K562 (cell line): ENCODE measurements around the gene CPSF2. TPM values are rescaled to one million over a fixed set of nuclear protein-coding genes. Genes with fewer than 3 reads are reported as not detected.

Experiments used
- ATAC-seq: fragments of 200-7000 bp; cut with Tn5 transposase; 3 replicates; pipeline ENCODE4 v1.9.1; 2020; ENCODE audit warnings: moderate library complexity
- BruUV-seq: library from RNA; stranded (reverse); fragments of 400-500 nt; replicated peaks from 2 replicates; lab custom pipeline; 2021; lab: Mats Ljungman, UMichigan
- CTCF ChIA-PET: fragments of 300-600 bp; formaldehyde crosslinking; extraction: SDS; loops from one replicate; lab custom pipeline; 2021; ENCODE audit warnings: low intra/inter-chr PET ratio; lab: Yijun Ruan, JAX
- POLR2A ChIA-PET: fragments of 300-600, 350-650 bp; sonication (Branson Sonifier 250); formaldehyde crosslinking; extraction: SDS; loops from one replicate; lab custom pipeline; 2021; ENCODE audit warnings: antibody characterized with exemption, inconsistent platforms; lab: Yijun Ruan, JAX
- DNase-seq, 4 experiments: peaks; one replicate each; pipeline versions ENCODE4 v3.0.0 to v3.0.0-alpha.2; 2011 to 2018; ENCODE audit warnings: low spot score in 3 of 4, mixed read lengths in 3 of 4; ENCODE audit errors: extremely low read depth in 1 of 4
- FAIRE-seq: peaks from 2 replicates; lab custom pipeline; 2011; peaks lifted over from hg19 to GRCh38; lab: Jason Lieb, UNC
- H2AFZ ChIP-seq: 2 replicates; pipeline ENCODE4 v1.6.0; 2011; ENCODE audit warnings: low read depth, low read length, control low read depth, inconsistent platforms
- H3K27ac ChIP-seq: fragments of 200-600 bp; 3 replicates; pipeline ENCODE4 v1.8.0; 2011; ENCODE audit warnings: low read depth, mild to moderate bottlenecking, control low read depth, inconsistent platforms, low read length, moderate library complexity, mixed read lengths; ENCODE audit errors: extremely low read depth
- H3K27me3 ChIP-seq, 2 experiments: fragments of 300-600 bp in 1 of 2; 2 replicates in 1 of 2; 3 replicates in 1 of 2; pipeline versions ENCODE4 v1.6.0 to v1.8.0; 2011; ENCODE audit warnings: inconsistent platforms in 2 of 2, low read length in 2 of 2, mild to moderate bottlenecking in 1 of 2, mixed read lengths in 1 of 2, moderate library complexity in 1 of 2; ENCODE audit not compliant: control insufficient read depth in 2 of 2, insufficient read depth in 2 of 2
- H3K36me3 ChIP-seq: fragments of 300-600 bp; 3 replicates; pipeline ENCODE4 v1.8.0; 2011; ENCODE audit warnings: mild to moderate bottlenecking, low read length, inconsistent platforms; ENCODE audit not compliant: control insufficient read depth, insufficient read depth
- H3K4me1 ChIP-seq, 2 experiments: fragments of 200-600 bp in 1 of 2; replicated peaks in 1 of 2; 2 replicates in 1 of 2; 3 replicates in 1 of 2; pipeline versions ENCODE4 v1.5.1 to v1.8.0; 2011; ENCODE audit warnings: inconsistent platforms in 2 of 2, low read length in 2 of 2, mild to moderate bottlenecking in 1 of 2, mixed read lengths in 1 of 2, moderate library complexity in 1 of 2; ENCODE audit not compliant: control insufficient read depth in 2 of 2, insufficient read depth in 2 of 2
- H3K4me2 ChIP-seq: 2 replicates; pipeline ENCODE4 v1.6.1; 2011; ENCODE audit warnings: low read length, control low read depth, inconsistent platforms, mixed read lengths; ENCODE audit not compliant: insufficient read depth
- H3K4me3 ChIP-seq: fragments of 200-600 bp; sonication (generic), shearing (Covaris generic); 2 replicates; pipeline ENCODE4 v1.5.1; 2016; ENCODE audit warnings: control low read depth, inconsistent platforms
- H3K79me2 ChIP-seq: fragments of 200-600 bp; 3 replicates; pipeline ENCODE4 v1.8.0; 2011; ENCODE audit warnings: low read length, inconsistent platforms; ENCODE audit not compliant: control insufficient read depth, insufficient read depth
- H3K9ac ChIP-seq, 2 experiments: 2 replicates each; pipeline versions ENCODE4 v1.6.0 to v1.6.1; 2011; ENCODE audit warnings: low read depth in 2 of 2, low read length in 2 of 2, control low read depth in 1 of 2, inconsistent platforms in 1 of 2, mild to moderate bottlenecking in 1 of 2, mixed read lengths in 1 of 2; ENCODE audit not compliant: insufficient read depth in 1 of 2
- H3K9me1 ChIP-seq: one replicate; pipeline ENCODE4 v1.6.0; 2011; ENCODE audit warnings: inconsistent platforms, mild to moderate bottlenecking, low read length, moderate library complexity; ENCODE audit not compliant: control insufficient read depth, insufficient read depth
- H3K9me3 ChIP-seq: replicated peaks from 2 replicates; pipeline ENCODE4 v1.5.1; 2011; ENCODE audit warnings: low read depth, low read length, inconsistent platforms; ENCODE audit not compliant: control insufficient read depth, insufficient read depth
- H4K20me1 ChIP-seq: replicated peaks from 2 replicates; pipeline ENCODE4 v1.6.1; 2011; ENCODE audit warnings: low read length, inconsistent platforms, mixed read lengths; ENCODE audit not compliant: control insufficient read depth, insufficient read depth
- C11orf30 ChIP-seq: fragments of 450-650 bp; IDR thresholded peaks from 2 replicates; pipeline ENCODE4 v1.6.1; 2016; ENCODE audit warnings: low read depth, mild to moderate bottlenecking
- CEBPB ChIP-seq: fragments of 450-650 bp; IDR thresholded peaks from 2 replicates; pipeline ENCODE4 v1.6.1; 2016; ENCODE audit warnings: missing genetic modification characterization, missing compliant biosample characterization
- DACH1 ChIP-seq: fragments of 450-650 bp; IDR thresholded peaks from 2 replicates; pipeline ENCODE4 v1.6.1; 2018; ENCODE audit not compliant: partially characterized antibody
- EP300 ChIP-seq: IDR thresholded peaks from 2 replicates; pipeline ENCODE4 v1.6.1; 2012; ENCODE audit warnings: low read length, improper control_type of control experiment
- FOXJ2 ChIP-seq: fragments of 200-800 bp; sonication (Bioruptor generic); IDR thresholded peaks from 2 replicates; pipeline ENCODE4 v1.6.1; 2016; ENCODE audit warnings: missing genetic modification characterization, missing compliant biosample characterization
- HMGXB4 ChIP-seq: sonication (generic); formaldehyde crosslinking; IDR thresholded peaks from 2 replicates; pipeline ENCODE4 v1.8.1; 2023; ENCODE audit warnings: mild to moderate bottlenecking, missing genetic modification reagents
- IRF1 ChIP-seq: sonication (generic); formaldehyde crosslinking; IDR thresholded peaks from 2 replicates; pipeline ENCODE4 v1.8.0; 2022; ENCODE audit warnings: missing genetic modification reagents, mild to moderate bottlenecking, borderline replicate concordance
- KAT2B ChIP-seq: IDR thresholded peaks from one replicate; pipeline ENCODE4 v1.6.1; 2012; ENCODE audit warnings: low read depth, mild to moderate bottlenecking, control low read depth, inconsistent platforms, low read length, moderate library complexity
- NBN ChIP-seq: fragments of 450-650 bp; IDR thresholded peaks from 2 replicates; pipeline ENCODE4 v1.6.1; 2016; ENCODE audit warnings: low read depth, mild to moderate bottlenecking
- PHB2 ChIP-seq: fragments of 450-650 bp; IDR thresholded peaks from 2 replicates; pipeline ENCODE4 v1.6.1; 2017; ENCODE audit warnings: low read depth
- RBM22 ChIP-seq: fragments of 200-400 bp; formaldehyde crosslinking; IDR thresholded peaks from 2 replicates; pipeline ENCODE4 v1.6.1; 2018; ENCODE audit warnings: low read length, low read depth; ENCODE audit not compliant: poor library complexity, severe bottlenecking
- SMARCE1 ChIP-seq: fragments of 450-650 bp; IDR thresholded peaks from 2 replicates; pipeline ENCODE4 v1.7.1; 2016; ENCODE audit warnings: mild to moderate bottlenecking
- TCF7 ChIP-seq: sonication (generic); IDR thresholded peaks from 2 replicates; pipeline ENCODE4 v1.6.1; 2016; ENCODE audit warnings: antibody characterized with exemption, borderline replicate concordance
- TEAD1 ChIP-seq, 2 experiments: fragments of 450-650 bp in 1 of 2; sonication (generic) in 1 of 2; formaldehyde crosslinking; IDR thresholded peaks; 2 replicates each; pipeline versions ENCODE4 v1.4.0 to v1.8.0; 2020 to 2022; ENCODE audit warnings: mild to moderate bottlenecking in 2 of 2, missing genetic modification reagents in 1 of 2
- ZC3H8 ChIP-seq: fragments of 450-650 bp; IDR thresholded peaks from 2 replicates; pipeline ENCODE4 v1.6.1; 2017
- ZNF217 ChIP-seq: sonication (generic); formaldehyde crosslinking; IDR thresholded peaks from 2 replicates; pipeline ENCODE4 v1.8.0; 2022; ENCODE audit warnings: mild to moderate bottlenecking, missing genetic modification reagents
- WGBS: fragments of 100-300 bp; shearing (Covaris generic); methylation state at CpG from one replicate; pipeline ENCODE4 v1.1.6; 2016; ENCODE audit warnings: low coverage, mixed read lengths; ENCODE audit not compliant: insufficient coverage; ENCODE audit errors: missing lambda C conversion rate; 5-methylcytosine and 5-hydroxymethylcytosine counted together
- in situ Hi-C: fragments of 300-500 bp; cut with MboI; formaldehyde crosslinking; loops from 4 replicates; pipeline ENCODE4 v1.15.0; 2018; ENCODE audit warnings: inconsistent platforms, mixed read lengths
- intact Hi-C: fragments of 100-400 bp; cut with micrococcal nuclease; formaldehyde crosslinking; loops from 2 replicates; pipeline ENCODE4 v1.14.2; 2022
- polyA plus RNA-seq, 8 experiments: library from polyadenylated mRNA; depleted of rRNA in 4 of 8; stranded (reverse) in 5 of 8; unstranded in 3 of 8; fragments of >200 nt; fragmentation: Nextera tagmentation in 2 of 8; fragmentation: Illumina TruSeq in 1 of 8; extraction: Ambion mirVana in 2 of 8; extraction: Trizol in 1 of 8; gene quantifications; 2 replicates each; pipeline versions ENCODE4 v1.2.1 to v1.2.3, GENCODE V29; 2011 to 2014; ENCODE audit warnings: inconsistent platforms in 1 of 8, missing spikeins in 1 of 8
- total RNA-seq, 7 experiments: library from RNA; depleted of rRNA in 6 of 7; stranded (reverse); fragments of >200 nt in 6 of 7; fragmentation: Illumina TruSeq in 2 of 7; extraction: Trizol in 2 of 7; gene quantifications; 2 replicates each; pipeline versions ENCODE4 v1.2.1 to v1.2.3, GENCODE V29; 2011 to 2021; ENCODE audit warnings: low replicate concordance in 1 of 7
- TF ChIP-seq, protein P1 (sequence below): fragments of 250-450 bp; sonication (Bioruptor Pico); IDR thresholded peaks from 2 replicates; pipeline ENCODE4 v1.5.0; 2022; ENCODE audit warnings: mild to moderate bottlenecking
- TF ChIP-seq, protein P2 (sequence below), 2 experiments: fragments of 450-650 bp in 1 of 2; sonication (generic) in 1 of 2; formaldehyde crosslinking in 1 of 2; IDR thresholded peaks in 1 of 2; conservative IDR thresholded peaks in 1 of 2; 2 replicates each; pipeline versions ENCODE4 v1.6.1 to v1.8.1; 2016 to 2023; ENCODE audit warnings: mild to moderate bottlenecking in 2 of 2, moderate library complexity in 2 of 2, inconsistent platforms in 1 of 2, missing genetic modification reagents in 1 of 2

CPSF2 gene
- total and polyA plus RNA-seq, 9 of the 15 experiments (the other 6 are each of a cell fraction or from before 2014, with no cell fraction given), result 20.8 to 71.3 (median 49.0) TPM

DNA sequence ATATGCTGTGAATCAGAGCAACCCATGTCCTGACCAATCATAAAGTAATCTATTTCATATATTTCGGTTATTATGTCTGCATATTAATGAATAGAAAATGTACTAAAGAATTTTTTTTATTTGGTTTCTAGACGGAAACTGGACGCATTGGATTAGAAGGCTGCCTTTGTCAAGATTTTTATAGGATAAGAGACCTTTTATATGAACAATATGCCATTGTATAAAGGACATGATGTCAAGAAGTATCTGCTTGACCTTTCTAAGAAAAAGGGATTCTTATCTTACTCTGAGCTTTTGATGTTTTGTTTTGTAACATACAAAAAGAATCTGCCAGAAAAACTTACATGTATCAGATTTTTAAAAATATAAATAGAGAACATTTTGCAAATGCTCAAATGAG lies 39.8 kb downstream of the CPSF2 start:
- WGBS, result 96% methylated on average over 3 of the region's 3 CpGs
- H3K27me3 ChIP-seq, result no peaks in the 10 kb centered on the region
- TF ChIP-seq TCF7 (no peak), ZC3H8 (no peak), RBM22 (no peak), FOXJ2 (no peak), SMARCE1 (no peak), HMGXB4 (no peak), PHB2 (no peak), IRF1 (no peak), C11orf30 (no peak), DACH1 (no peak), NBN (no peak), ZNF217 (CRISPR knock-in tag) (no peak), CEBPB (no peak), EP300 (no peak), KAT2B (no peak), TEAD1 (CRISPR knock-in tag; IDR thresholded peaks at IDR 0.05) (no peak)
- TF ChIP-seq, protein P1, sequence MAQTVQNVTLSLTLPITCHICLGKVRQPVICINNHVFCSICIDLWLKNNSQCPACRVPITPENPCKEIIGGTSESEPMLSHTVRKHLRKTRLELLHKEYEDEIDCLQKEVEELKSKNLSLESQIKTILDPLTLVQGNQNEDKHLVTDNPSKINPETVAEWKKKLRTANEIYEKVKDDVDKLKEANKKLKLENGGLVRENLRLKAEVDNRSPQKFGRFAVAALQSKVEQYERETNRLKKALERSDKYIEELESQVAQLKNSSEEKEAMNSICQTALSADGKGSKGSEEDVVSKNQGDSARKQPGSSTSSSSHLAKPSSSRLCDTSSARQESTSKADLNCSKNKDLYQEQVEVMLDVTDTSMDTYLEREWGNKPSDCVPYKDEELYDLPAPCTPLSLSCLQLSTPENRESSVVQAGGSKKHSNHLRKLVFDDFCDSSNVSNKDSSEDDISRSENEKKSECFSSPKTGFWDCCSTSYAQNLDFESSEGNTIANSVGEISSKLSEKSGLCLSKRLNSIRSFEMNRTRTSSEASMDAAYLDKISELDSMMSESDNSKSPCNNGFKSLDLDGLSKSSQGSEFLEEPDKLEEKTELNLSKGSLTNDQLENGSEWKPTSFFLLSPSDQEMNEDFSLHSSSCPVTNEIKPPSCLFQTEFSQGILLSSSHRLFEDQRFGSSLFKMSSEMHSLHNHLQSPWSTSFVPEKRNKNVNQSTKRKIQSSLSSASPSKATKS (CRISPR knock-in tag), result no peak
- TF ChIP-seq, protein P2, sequence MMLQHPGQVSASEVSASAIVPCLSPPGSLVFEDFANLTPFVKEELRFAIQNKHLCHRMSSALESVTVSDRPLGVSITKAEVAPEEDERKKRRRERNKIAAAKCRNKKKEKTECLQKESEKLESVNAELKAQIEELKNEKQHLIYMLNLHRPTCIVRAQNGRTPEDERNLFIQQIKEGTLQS (IDR thresholded peaks at IDR 0.05), result no peak
- TF ChIP-seq, protein P2 (CRISPR knock-in tag; conservative IDR thresholded peaks at IDR 0.05), result no peak
- H2AFZ ChIP-seq, result no peak overlapping the region
- no peak for DNase-seq
- ChIA-PET CTCF (no interaction called here), POLR2A (no interaction called here)
- H3K36me3 ChIP-seq, result peaks cover 81% of the 10 kb centered on the region
- no peaks in the 10 kb centered on the region for H3K9me1 ChIP-seq
- no peaks in the 10 kb centered on the region; the same call in 1 of the 2 replicates for H3K9me3 ChIP-seq
- H3K79me2 ChIP-seq, result no peaks in the 10 kb centered on the region
- no peaks in the 10 kb centered on the region for H4K20me1 ChIP-seq
- intact Hi-C loops (no loop called here), in situ Hi-C loops (no loop called here)
- no peak overlapping the region for H3K4me2 ChIP-seq
- no peak for FAIRE-seq
- no peaks in the 10 kb centered on the region for H3K4me1 ChIP-seq
- ATAC-seq, result no peak
- no peak overlapping the region for H3K4me3 ChIP-seq
- no peak overlapping the region for H3K27ac ChIP-seq
- BruUV-seq, result no TSS peak
- H3K9ac ChIP-seq, result no peak overlapping the region
